Hematopoietic multipotent progenitor cell treated with erythropoietin and hydrocortisone succinate and interleukin-3 and kit ligand, for 6 days (in vitro differentiated cells): ENCODE data around the gene CCDC13.
"Not testable (repeated sequence)": the region's sequence is repeated elsewhere in the genome, so short reads cannot be mapped to it uniquely, and the experiment has no call there.

Experiments
- DNase-seq: peaks from one replicate; pipeline ENCODE4 v3.0.0-alpha.2; 2015

The CCDC13 gene, protein sequence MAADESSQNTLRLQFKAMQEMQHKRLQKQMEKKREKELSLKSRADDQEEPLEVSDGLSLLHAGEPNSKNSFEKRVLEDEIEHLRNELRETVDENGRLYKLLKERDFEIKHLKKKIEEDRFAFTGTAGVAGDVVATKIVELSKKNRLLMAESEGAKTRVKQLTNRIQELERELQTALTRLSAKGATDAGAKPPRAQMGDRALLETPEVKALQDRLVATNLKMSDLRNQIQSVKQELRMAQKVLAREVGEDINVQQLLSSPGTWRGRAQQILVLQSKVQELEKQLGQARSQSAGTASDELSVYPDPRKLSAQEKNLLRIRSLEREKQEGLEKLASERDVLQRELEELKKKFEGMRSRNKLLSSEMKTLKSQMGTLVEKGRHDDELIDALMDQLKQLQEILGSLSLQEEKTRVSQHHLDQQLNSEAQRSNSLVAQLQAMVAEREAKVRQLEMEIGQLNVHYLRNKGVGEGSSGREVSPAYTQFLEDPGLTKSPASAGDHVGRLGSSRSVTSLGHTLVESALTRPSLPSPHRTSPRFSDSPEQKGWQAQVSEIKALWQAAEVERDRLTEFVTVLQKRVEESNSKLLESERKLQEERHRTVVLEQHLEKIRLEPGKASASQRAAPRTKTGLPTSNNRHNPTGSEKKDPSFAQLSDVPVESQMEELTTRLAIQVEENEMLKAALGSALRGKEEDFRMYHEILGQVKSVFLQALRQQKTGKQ

DNA sequence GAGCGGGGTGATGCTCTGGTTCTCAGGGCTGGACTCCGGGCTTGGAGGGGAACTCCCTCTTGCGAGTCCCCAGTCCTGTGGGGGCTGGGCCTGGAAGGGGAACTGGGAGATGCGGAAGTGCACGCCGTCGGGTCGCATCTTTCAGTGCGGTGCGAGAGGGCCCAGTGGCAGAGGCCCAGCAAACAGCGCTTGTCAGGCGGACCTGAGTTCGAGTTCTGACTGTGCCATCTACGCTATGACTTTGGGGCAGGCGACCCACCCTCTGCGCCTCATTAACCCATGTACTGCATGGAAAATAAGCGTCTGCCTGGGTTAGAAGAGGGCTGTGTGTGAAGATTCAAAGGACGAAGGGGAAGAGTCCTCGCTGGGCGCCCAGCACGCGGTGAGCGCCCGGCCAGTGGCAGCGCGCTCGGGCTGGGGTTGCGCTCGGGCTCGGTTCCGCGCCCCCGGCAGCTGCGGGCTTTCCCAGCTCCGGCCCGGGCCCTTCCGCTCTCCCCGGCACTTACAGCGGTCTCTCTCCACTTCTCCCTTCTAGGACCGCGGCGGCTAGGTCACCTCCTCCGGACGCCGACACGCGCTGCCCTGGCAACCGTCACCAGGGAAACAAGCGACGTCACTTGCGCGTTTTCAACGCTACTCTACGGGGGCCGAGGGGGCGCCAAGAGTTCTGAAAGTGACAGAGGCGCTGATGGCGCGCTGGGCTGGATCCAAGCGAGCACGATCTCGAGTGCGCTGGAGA, at the start of gene CCDC13:
CCDC13 (minus strand) TSS at position 584 of the 739 bp plus-strand sequence. CDS start 14,908 bp downstream, outside the sequence.
- DNase-seq: peak; percentile 97

DNA sequence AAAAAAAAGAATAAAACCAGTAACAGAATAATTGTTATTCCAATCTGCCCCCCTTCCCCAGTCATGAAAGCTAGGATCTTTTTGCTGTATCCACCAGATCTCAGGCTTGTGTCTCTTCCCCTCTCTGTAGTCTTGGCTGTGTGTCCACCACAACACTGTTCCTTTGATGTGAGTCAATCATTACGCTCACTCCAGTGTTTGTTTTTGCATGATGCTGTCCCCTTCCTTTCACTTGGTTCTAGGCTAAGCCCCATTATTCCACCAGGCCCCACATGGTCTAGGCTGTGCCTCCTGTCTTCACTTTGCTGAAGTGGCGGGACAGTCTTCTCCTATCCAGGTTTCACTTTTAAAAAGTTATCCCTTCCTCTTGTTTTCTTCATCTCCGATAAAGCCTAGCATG, 49.8 kb upstream of the CCDC13 start:
- no peak for DNase-seq

DNA sequence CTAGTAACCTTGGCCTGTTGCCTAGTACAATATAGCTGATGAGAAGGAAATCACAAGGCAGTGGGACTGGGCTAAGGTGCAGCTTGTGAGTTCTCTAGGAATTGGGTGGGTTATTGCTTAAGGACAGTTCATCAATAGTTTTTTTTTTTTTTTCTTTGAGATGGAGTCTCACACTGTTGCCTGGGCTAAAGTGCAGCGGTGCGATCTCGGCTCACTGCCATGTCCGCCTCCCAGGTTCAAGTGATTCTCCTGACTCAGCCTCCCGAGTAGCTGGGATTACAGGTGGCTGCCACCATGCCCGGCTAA, 47.6 kb upstream of the CCDC13 start:
- no peak for DNase-seq

DNA sequence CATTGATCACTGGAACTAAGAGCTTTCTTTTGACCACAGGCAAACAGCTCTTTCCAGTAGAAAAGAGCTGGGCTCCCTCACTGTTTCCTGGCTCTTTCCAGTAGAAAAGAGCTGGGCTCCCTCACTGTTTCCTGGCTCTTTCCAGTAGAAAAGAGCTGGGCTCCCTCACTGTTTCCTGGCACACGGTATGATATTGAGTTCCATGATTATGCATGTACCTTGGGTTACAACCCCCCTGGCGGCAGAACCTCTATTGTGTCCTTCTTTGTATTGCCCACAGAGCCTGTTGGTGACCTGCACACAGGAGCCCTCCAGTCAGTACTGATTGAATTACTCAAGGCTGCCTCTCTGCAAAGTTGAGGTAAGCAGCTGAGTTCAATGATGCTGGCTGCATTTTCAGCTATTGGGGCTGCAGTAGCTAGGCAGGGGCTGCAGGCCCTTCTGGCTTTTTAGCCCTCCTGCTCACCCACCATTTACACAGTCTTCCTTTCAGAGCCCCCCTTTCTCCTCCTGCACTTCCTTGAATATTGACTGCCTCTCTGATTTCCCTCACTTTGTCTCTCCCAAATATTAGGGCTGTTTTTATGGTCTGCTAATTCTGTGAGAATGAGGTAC, 46.4 kb upstream of the CCDC13 start:
- no peak for DNase-seq

DNA sequence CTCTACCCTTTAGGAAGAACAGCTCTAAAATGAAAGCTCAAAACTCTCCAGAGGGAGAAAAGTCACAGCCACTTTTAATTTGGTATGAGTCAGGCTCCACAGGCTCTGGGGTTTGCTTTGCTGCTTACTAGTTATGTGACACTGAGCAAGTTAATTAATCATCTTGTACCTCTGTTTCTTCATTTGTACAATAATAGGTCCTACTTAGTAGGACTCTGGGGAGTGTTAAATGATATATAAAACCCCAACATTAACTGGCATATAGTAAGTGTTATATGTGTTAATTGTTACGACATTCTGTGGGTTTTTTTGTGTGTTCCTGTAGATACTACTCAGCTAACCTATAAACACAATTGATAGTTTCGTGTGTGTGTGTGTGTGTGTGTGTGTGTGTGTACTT, 42.8 kb upstream of the CCDC13 start:
- no peak for DNase-seq

DNA sequence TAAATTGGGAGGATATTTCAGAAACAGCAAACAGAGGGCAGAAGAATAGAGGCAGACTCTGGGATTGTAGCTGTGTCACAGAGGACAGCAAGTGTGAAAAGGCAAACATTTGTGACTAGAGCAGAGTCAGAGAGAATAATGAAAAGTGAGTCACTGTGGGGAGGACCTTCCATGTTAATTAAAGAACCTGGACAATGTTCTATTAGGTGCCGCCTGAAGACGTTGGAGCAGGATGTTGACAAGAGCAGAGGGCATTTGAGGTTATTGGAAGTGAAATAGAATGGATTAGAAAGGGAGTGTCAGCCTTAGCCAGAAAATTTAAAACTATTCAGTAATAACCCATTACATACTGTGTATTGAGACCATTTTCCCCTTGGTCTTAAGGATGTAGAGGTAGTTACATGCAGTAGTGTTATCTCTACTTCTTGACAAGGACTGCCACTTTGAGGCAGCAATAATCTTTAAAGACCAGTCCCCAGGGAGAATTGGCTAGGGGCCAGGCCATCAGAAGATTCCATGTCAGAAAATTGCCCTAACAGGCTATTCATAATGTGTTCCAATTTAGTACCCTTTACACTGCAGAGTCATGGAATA, 42.0 kb upstream of the CCDC13 start:
- peak; percentile 92 for DNase-seq

DNA sequence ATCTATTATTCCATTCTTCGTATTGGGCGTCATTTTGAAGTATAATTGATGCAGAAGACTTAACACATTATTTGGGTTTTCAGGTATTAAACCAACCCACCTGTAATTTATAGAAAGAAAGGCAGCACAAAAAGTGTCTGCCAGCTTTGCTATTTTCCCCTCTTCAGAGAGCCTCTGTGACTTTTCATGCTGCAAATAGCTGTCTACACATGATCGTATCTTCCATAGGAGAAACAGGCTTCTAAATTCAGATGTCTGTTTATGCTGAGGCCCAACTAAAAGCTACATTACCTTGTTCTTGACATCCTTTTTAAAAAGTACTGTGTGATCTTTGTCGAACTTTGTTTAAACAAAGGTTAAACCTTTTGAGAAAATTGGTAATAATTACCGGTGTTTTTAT, 41.2 kb upstream of the CCDC13 start:
- no peak for DNase-seq

DNA sequence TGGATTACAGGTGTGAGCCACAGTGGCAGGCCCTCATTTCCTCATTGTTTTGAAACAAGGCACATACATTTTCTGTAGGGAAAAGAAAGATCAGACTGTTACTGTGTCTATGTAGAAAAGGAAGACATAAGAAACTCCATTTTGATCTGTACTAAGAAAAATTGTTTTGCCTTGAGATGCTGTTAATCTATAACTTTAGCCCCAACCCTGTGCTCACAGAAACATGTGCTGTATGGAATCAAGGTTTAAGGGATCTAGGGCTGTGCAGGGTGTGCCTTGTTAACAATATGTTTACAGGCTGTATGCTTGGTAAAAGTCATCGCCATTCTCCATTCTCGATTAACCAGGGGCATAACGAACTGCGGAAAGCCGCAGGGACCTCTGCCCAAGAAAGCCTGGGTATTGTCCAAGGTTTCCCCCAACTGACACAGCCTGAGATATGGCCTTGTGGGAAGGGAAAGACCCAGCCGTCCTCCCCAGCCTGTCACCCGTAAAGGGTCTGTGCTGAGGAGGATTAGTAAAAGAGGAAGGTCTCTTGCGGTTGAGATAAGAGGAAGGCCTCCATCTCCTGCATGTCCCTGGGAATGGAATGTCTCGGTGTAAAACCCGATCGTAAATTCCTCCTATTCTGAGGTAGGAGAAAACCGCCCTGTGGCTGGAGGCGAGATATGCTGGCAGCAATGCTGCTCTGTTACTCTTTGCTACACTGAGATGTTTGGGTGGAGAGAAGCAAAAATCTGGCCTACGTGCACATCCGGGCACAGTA, 38.2 kb upstream of the CCDC13 start:
- peak; percentile 60 for DNase-seq

DNA sequence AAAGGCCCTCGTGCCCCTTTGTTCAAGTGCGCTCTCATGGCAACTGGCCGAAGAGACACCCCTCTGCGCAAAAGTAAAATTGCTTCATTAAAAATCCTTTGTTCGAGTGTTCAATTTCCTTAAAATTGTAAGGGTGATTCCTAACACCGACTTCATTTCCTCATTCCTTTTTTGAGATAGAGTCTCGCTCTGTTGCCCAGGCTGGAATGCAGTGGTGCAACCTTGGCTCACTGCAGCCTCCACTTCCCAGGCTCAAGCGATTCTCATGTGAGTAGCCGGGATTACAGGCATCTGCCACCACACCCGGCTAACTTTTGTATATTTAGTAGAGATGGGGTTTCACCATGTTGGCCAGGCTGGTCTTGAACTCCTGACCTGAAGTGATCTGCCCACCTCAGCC, 37.7 kb upstream of the CCDC13 start:
- not testable (repeated sequence) for DNase-seq

DNA sequence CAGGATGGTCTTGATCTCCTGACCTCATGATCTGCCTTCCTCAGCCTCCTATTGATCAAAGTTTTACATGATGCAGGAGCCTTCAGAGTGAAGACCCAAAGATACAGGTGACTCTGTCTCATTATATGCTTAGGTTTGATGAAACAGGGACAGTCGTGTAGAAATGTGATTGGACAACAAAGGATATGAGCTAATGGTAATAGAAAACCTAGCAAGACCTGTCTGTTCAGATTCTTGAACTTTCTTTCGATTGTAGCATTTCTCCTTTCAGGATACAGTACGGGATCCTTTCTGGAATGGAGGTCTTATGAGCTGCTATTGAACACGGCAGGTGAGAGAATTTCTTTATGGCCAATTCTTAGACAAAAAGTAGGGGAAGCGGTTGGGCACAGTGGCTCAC, 36.1 kb upstream of the CCDC13 start, which contains the start of gene ACKR2:
ACKR2 (plus strand) TSS at position 244 of the 400 bp plus-strand sequence. CDS start 55,058 bp downstream, outside the sequence.
- no peak for DNase-seq

DNA sequence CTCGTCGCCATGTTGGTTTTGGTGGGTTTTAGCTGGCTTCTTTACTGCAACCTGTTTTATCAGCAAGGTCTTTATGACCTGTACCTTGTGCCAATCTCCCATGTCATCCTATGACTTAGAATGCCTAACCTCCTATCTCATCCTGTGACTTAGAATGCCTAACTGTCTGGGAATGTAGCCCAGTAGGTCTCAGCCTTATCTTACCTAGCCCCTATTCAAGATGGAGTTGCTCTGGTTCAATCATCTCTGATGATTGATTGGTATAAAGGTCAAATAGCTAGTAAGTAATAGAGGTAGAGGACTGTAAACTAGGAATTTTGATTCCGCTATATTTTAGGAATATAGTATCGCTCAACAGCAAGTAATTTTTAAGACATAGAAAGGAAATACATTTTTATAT, 34.9 kb upstream of the CCDC13 start:
- DNase-seq: no peak

DNA sequence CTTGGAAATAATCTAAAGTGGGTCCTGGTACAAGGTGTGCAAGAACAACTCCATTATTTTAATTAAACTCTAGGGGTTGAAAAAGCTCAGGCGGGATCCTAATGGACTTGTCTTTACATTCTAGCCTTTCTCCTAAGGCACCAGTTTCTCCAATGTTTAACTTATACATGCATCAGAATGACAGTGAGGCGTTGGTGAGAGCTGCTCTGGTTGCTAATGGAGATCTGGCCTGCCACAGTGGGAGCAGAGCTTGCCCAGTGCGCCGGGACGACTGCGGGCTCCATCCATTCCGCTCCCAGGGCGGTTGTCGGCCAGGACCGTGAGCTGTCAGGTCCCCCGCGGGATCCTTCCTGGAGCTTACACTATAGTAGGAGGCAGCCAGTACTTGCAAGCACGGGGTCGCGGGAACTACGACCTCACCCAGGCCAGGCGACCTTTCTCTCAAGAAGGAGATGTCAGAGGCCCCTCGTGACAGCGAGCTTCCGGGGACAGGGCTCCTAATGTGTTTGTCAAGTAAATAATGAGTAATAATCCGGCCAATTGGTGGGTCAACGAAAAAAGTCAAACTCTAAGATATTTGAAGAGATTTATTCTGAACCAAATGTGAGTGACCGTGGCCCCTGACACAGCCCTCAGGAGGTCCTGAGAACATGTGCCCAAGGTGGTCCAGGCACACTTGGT, 32.2 kb upstream of the CCDC13 start:
- peak; percentile 26 for DNase-seq

DNA sequence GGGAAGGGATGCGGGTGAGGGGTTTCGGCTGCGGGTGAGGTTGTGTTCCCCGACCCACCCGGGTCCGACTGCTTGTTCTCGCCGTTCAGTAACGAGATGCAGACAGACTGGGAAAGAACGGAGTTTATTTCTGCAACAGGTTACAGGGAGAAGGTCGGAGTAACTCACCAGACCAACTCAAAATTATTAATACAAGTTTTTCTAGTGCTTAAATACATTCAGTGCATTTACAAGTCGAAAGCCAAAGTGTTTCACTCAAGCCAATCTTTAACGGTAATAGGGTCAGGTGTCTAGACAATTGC, 31.7 kb upstream of the CCDC13 start:
- no peak for DNase-seq

DNA sequence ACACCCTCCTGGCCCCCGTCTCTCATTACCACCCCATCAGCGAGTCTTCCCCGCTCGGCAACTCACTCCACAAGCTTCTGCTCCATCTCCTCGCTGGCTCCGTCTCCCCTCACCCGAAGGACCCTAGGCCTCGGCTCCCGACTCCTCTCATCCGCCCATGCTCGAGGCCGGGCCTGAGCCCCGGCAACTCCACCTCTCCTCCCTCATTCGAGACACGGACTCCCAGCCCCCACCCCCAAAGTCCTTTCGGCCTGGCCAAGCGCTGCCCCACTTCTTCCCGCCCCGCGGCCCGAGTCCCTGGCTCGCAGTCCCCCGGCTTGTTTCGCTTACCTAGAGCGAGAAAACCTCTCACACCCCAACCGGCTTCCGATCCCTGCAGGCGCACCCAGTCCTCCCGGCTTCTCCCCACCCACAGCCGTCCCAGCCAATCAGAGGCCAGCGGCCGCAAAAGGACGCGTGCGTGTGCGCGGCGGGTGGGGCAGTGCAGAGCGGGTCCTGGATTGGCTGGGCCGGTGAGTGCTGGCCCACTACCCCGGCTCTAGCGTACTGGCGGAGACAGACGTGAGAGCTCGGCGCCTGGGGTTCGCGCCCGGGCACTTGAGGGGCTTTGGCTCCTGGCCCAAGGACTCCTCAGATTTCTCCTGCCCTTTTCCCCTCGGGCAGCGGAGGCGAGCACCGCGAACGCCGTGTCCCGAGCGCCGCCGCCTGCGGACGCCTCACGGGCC, 31.2 kb upstream of the CCDC13 start, which contains the start of gene HIGD1A:
HIGD1A (minus strand) TSS at position 385 of the 725 bp plus-strand sequence. CDS start 10,237 bp downstream, outside the sequence.
- peak; percentile 98 for DNase-seq

DNA sequence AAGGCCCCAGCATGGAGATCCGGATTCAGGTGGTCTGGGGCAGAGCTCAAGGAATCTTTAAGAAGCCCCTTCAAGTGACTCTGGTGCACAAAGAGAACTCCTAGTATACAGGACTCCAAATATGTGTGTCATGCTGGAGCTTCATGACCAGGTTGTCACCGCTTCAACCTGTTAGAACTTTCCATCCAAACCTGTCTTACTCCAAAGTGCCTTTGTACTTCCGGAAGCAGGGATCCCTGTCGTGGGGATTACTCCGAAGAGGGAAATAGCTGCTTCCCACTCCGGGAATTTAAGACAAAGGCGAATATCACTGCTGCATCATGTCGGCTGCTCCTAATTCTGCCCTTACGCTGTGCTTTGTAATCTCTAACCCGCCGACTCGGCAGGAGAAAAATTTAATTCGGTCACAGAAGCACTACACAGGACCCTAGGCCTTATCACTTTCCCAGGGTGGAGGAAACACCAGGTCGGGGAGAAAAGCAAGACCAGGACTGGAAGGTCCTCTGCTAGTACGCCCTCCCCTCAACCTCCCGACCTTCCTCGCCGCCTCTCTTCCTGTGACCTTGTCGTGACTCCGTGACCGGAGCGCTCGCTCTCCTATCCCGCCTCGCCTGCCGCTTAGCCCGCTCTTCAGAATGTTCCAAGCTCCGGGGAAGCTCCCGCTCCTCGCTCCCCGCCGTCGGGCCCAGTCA, 30.5 kb upstream of the CCDC13 start:
- peak; percentile 74 for DNase-seq

DNA sequence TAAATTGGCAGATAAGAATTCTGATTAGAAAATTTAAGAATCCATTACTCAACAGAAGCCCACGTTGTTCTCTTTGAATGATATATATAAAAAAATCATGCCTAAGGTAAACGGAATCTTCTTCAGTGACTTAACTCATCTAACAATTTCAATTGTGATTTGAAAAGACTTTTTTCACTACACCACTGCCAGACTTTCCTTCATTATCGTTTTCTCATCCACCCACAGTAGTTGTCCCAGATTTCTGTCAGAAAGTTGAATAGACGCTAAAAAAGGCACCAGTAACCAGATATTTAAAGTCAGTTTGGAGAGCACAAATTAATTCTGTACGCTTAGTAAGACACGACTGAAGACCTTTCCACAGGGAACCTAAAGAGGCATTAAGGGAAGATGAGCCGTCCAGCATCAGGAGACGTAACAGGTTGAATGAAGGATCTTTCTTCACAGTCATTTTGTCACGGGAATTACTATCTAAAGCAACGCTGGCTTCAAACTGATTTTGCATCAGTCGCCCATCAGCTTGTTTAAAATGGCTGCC, 29.9 kb upstream of the CCDC13 start:
- no peak for DNase-seq

DNA sequence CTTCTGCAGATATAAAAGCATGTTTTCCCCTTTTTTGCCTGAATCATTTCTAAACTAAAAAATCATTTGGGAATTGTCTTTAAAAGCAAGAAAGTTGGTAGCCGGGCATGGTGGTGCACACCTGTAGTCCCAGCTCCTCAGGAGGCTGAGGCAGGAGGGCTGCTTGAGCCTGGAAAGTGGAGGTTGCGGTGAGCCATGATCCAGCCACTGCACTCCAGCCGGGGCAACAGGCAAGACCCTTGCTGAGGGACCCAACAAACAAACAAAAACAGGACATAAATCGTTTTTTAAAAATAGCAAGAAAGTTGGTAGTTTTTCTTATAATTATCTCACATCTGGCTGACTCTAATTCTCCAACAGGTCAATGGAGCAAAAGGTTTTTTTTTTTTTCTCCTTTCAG, 28.7 kb upstream of the CCDC13 start:
- no peak for DNase-seq

DNA sequence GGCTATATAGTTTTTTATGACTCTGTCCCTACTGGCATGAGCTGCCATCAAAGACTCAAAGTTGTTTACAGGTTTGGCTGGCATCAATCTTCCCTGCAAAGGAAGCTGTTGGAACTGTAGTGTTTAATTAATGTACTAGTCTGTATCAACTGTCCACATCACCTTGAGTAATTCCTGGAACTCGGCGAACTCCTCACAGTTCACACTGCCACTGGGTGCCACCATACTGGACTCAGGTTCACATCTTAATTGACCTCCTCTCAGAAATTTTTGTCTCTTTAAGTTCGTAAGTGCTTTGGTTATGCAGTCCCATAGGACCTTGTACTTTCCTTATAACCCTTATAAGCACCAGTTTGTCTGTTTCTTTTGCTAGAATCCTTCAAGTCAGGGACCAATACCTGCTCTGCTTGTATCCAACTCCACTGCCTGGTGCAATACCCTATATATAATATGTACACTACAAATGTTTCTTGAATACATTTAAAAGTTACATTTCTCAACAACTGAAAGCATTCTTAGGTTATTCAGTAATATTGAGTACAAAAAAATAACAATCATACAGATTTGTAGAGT, 28.1 kb upstream of the CCDC13 start:
- no peak for DNase-seq

DNA sequence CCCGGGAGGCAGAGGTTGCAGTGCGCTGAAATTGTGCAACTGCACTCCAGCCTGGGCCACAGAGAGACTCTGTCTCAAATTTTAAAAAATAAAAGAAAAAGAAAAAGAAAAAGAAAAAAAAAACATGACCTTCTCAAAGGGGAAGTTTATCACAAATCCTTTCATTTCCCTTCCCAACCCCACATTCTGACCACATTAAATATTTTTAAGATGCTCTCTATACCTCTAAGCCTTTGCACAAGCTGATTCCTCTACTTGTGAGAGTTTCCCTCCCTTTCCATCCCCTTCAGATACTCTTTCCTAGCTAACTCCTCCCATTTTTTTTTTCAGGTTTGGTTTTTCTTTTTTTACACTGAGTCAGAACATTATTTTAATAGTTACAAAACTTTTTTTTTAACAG, 27.2 kb upstream of the CCDC13 start:
- no peak for DNase-seq
